T-helper 9 cell (primary cell): Measurements from ENCODE around the gene C18orf32.
"Not testable (repeated sequence)": the region's sequence is repeated elsewhere in the genome, so short reads cannot be mapped to it uniquely, and the experiment has no call there.

Source experiments
- DNase-seq: peaks from one replicate; pipeline ENCODE4 v3.0.0-alpha.2; 2020

Gene C18orf32

GRCh38 chr18:49500201-49500921 is 13.3 kb upstream of the C18orf32 start:
- DNase-seq, result no peak

- no peak for DNase-seq
Observed at GRCh38 chr18:49499046-49499637, 12.1 kb upstream of the C18orf32 start.

- DNase-seq, result no peak
Observed at GRCh38 chr18:49495480-49495879, 8.4 kb upstream of the C18orf32 start.

GRCh38 chr18:49495076-49495475 is 8.0 kb upstream of the C18orf32 start:
- DNase-seq, result no peak

GRCh38 chr18:49494660-49495059 is 7.6 kb upstream of the C18orf32 start:
- no peak for DNase-seq

GRCh38 chr18:49492694-49493033 is 5.6 kb upstream of the C18orf32 start:
- DNase-seq, result no peak

- peak; percentile 73 for DNase-seq
Observed at GRCh38 chr18:49491857-49492693, 5.0 kb upstream of the C18orf32 start, which contains the start of gene RPL17. TSS of gene RPL17 (minus strand) at chr18:49492465.

GRCh38 chr18:49491534-49491856 is 4.5 kb upstream of the C18orf32 start:
- DNase-seq, result no peak

- DNase-seq, result no peak
Observed at GRCh38 chr18:49490246-49490762, 3.3 kb upstream of the C18orf32 start.

GRCh38 chr18:49487711-49488310 is 777 bp upstream of the C18orf32 start:
- no peak for DNase-seq

GRCh38 chr18:49486606-49486952 is 455 bp downstream of the C18orf32 start:
- no peak for DNase-seq

- DNase-seq, result no peak
Observed at GRCh38 chr18:49486134-49486533, 900 bp downstream of the C18orf32 start.

GRCh38 chr18:49483198-49483597 is 3.8 kb downstream of the C18orf32 start:
- DNase-seq, result no peak

- no peak for DNase-seq
Observed at GRCh38 chr18:49481907-49482306, 5.1 kb downstream of the C18orf32 start.

GRCh38 chr18:49481317-49481716 is 5.7 kb downstream of the C18orf32 start:
- no peak for DNase-seq

GRCh38 chr18:49479381-49480137 is 7.5 kb downstream of the C18orf32 start:
- no peak for DNase-seq

GRCh38 chr18:49476664-49477411 is 10.2 kb downstream of the C18orf32 start:
- no peak for DNase-seq

GRCh38 chr18:49474935-49475334 is 12.1 kb downstream of the C18orf32 start:
- DNase-seq, result not testable (repeated sequence)

GRCh38 chr18:49473721-49474120 is 13.3 kb downstream of the C18orf32 start:
- no peak for DNase-seq

GRCh38 chr18:49472459-49472858 is 14.6 kb downstream of the C18orf32 start:
- no peak for DNase-seq

- no peak for DNase-seq
Observed at GRCh38 chr18:49471532-49471931, 15.5 kb downstream of the C18orf32 start.

- DNase-seq, result no peak
Observed at GRCh38 chr18:49467599-49467998, 19.4 kb downstream of the C18orf32 start.
